HG03280 (cell line): ENCODE results near the gene CRX.
"Not testable (repeated sequence)": the region's sequence is repeated elsewhere in the genome, so short reads cannot be mapped to it uniquely, and the experiment has no call there.

Experiments
- ATAC-seq: cut with Tn5 transposase; IDR thresholded peaks from one replicate; pipeline ENCODE4 v1.9.1; 2021; ENCODE audit warnings: mild to moderate bottlenecking, moderate library complexity; ENCODE audit not compliant: unreplicated experiment

Gene CRX

DNA sequence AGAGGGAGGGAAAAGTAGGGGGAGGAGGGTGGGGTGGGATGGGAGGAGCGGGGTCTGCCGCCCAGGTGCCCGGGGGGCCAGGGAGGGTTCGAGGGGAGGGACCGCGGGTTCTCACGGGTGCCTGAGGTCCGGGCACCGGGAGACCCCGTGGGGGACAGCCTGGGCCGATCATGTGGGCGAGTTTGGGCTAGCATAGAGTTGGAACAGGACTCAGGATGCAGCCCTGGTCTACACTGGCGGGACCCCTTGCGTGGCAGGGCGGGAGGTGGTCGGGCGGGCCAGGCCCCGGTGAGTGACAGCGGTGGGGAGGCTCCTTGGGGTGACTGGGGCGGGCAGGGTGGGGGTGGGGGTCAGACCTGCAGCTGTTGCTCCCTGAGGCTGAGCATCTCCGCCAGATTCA is 18.6 kb upstream of the CRX start:
- not testable (repeated sequence) for ATAC-seq

DNA sequence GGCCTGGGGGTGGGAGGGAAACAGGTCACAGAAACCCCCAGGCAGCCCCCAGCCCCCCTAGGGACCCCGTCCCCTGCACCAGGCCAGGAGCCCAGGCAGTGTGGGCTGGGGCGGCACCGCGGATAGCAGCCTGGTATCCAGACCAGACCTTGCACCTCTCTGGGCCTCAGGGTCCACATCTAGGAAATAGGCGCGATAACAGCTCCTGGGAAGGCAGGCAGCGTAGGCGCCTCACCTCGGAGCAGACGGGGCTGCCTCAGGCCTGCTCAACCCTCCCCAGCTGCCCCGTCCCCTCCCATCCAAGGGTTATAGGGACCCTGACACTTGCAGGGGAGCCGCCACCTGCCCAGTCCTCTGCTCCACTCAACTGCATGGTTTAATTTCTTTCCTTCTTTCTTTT is 18.1 kb upstream of the CRX start:
- not testable (repeated sequence) for ATAC-seq

DNA sequence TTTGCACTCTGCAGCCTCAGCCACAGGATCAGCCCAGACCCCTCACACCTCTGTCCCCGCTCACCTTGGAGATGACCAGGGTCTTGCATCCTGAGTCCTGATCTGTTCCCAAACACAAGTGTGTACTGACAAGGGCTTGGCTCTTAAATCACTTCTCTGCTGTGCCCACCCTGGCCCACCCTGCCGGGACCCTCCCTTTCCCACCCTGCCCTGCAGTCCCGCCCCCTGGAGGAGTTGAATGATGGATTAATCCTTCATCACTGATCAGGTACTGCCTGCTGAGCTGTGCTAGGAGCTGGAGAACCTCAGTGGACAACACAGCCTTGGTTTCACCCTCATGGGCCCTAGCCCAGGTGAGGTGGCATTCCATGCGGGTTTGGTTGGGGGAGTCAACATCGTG is 17.3 kb upstream of the CRX start, which contains the start of gene TPRX1:
TSS of gene TPRX1 (minus strand) at position 101 of the 400 bp plus-strand sequence. CDS start at position 89, 12 bp downstream.
- not testable (repeated sequence) for ATAC-seq

DNA sequence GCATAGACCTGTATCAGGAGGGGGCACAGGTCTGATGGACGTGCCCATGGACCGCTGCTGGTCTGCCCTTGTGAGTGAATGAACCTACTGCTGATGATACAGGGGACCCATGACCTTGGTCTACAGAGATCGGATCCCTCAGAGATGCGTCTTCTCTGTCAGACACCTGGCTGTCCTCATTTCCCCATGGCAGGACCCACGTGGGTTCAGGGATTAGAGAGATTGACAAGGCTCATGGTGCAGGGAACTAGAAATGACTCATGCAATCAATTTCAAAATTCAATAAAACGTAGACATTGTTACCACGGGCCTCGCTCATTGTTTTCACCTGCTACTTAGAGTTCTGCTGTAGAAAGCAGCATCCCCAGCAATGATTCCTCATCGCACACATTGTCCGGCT is 16.4 kb upstream of the CRX start:
- no peak for ATAC-seq

DNA sequence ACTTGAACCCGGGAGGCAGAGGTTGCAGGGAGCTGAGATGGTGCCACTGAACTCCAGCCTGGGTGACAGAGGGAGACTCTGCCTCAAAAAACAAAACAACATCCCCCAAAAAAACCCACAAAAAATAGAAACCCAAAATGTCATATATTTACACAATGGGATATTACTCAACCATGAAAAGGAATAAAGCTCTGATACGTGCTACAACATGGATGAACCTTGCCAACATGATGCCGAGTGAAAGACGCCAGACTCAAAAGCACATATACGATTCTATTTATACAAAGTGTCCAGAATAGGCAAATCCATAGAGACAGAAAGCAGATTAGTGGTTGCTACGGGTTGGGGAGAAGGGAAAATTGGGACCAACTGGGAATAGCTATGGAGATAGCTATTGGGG is 15.3 kb upstream of the CRX start:
- ATAC-seq = no peak

DNA sequence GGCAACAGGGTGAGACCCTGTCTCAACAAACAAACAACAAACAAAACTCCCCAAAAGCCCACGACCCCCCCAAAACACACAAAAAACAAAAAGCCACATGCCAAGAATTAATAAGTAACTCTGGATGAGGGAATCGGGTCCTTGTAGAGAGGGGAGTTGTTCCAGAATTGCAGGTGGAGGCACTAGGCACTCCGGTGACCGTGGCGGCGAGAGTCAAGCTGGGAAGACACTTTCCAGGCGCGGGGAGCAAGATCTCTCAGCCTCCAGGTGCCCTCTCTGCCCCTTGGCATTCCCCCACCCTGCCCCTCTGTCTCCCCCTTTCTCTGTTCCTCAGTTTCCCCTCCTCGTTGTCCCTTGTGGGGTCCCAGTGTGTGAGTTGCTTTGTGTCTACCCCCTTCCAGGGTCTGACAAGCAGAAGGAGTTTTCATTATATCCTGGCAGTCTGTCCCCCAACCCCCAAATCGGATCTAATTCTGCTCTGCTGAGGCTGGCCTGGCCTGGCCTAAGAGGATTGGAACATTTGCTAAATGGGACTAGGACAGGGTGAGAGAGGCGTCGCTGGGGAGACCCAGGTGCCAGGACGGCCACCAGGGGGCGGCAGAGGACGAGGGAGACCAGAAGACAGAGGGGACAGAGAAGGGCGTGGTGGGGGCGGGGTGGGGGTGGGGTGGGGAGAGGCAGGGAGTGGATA is 8.3 kb upstream of the CRX start:
- no peak for ATAC-seq

DNA sequence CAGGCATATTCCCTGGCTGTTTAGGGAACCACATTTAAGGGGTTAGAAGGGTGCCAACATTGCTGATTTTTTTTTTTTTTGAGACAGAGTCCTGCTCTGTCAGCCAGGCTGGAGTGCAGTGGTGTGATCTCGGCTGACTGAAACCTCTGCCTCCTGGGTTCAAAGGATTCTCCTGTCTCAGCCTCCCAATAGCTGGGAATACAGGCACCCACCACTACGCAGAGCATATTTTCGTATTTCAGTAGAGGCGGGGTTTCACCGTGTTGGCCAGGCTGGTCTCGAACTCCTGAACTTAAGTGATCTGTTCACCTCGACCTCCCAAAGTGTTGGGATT is 7.8 kb upstream of the CRX start:
- ATAC-seq = no peak

DNA sequence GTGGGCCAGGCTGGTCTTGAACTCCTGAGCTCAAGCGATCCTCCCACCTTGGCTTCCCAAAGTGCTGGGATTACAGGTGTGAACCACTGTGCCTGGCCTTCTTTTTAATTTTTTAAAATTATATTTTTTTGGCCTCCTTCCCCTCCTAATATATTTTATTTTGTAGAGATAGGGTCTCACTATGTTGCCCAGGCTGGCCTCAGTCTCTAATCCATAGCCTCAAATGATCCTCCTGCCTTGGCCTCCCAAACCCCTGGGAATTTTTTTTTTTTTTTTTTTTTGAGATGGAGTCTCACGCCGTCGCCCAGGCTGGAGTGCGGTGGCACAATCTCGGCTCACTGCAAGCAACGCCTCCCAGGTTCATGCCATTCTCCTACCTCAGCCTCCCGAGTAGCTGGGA is 5.5 kb upstream of the CRX start:
- ATAC-seq = not testable (repeated sequence)

DNA sequence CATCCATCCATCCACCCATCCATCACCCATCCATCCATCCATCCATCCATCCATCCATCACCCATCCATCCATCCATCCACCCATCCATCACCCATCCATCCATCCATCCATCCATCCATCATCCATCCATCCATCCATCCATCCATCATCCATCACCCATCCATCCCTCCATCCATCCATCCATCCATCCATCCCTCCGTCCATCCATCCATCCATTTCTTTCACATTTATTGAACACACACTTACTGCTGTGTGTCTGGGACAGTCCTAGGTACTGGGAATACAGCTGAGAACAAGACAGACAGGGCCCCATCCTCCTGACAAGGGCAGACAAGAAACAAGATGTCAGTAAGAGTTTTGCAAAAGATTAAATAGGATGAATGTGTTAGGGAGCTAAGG is 3.5 kb upstream of the CRX start:
- ATAC-seq = not testable (repeated sequence)

DNA sequence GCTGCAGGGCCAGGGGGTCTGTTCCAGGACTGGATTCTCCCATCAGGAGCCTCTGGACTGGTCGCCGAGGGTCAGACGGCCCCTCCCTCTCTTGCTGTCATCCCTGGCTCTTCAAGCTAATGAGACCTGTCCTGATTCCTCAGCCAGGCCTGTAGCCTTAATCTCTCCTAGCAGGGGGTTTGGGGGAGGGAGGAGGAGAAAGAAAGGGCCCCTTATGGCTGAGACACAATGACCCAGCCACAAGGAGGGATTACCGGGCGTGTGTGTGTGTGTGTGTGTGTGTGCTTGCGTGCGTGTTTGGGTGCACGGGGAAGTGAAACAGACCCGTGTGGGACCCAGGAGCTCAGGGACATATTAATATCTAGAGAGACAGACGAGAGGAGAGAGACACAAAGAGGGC is 1.9 kb upstream of the CRX start:
- no peak for ATAC-seq

DNA sequence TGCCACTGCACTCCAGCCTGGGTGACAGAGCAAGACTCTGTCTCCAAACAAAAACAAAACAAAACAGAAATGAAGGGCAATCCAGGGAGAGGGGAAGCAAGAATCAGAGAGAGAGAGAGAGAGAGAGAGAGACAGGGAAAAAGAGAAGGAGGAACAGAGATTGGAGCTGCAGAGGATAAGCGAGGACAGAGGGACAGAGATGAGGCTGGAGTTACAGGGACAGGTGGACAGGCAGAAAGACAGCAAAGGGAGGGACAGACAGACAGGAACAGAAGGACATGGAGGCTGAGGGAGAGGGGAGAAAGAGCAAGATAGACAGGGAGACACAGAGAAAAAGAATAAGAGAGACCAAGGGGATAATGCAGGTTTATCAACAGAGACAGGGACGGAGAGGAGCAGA is 1.3 kb upstream of the CRX start:
- ATAC-seq = no peak

DNA sequence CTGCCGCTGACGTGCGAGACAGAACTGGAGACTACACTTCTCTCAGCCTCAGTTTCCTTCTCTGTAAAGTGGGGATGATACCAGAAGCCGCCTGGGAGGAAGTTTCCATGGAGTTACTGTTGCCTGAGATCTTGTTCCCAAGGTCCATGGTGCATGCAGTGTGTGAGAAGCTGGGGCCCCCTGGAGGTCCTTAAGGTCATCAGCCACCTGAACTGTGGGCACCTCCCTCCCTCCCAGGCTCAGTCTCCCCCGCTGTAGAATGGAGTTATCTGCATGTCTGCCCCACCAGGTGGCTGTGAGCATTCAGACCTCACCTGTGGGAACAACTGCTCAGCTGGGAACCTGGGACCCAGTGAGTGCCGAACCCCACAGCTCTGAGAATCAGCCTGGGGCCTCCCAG is 2.7 kb downstream of the CRX start:
- ATAC-seq = no peak

DNA sequence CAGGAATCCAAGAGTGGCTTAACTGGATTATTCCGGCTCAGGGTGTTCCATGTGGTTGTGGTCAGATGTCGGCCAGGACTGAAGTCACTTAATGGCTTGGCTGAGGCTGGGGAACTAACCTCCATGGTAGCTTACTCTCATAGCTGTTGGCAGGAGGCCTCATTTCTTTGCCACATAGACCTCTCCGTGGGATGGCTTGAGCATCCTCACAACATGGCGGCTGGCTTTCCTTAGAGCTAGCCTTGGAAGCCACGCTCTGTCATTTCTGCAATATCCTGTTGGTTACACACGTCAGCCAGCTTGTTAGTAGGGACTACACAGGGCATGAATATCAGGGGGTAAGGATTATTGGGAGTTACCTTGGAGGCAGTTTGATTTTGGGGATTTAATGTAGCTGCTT is 5.1 kb downstream of the CRX start:
- ATAC-seq = no peak

DNA sequence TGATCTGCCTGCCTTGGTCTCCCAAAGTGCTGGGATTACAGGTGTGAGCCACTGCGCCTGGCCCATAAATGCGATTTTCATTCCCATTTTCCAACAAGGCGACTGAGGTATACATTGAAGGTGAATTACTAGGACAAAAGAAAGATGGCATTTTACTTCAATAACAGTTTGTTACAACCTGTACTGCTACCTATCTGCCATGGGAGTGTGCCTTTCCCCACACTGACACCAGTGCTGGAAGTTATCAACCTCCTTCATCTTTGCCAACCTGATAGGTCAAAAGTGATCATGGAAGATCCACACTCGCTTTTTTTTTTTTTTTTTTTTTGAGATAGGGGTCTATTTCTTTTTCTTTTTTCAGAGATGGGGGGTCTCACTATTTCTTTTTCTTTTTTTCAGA is 11.0 kb downstream of the CRX start:
- no peak for ATAC-seq

DNA sequence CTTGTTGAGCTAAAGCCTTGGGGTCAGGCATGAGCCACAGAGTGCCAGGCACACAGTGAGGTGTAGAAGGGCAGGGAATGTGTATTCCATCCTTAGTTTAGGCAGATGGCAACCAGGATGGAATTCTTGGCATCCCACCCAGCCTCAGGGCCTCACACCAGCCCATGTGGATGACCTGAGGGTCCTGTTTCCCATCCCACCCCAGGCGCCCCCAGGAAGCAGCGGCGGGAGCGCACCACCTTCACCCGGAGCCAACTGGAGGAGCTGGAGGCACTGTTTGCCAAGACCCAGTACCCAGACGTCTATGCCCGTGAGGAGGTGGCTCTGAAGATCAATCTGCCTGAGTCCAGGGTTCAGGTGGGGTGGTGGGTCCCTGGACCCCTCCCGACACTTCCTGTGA is 14.3 kb downstream of the CRX start:
- no peak for ATAC-seq

DNA sequence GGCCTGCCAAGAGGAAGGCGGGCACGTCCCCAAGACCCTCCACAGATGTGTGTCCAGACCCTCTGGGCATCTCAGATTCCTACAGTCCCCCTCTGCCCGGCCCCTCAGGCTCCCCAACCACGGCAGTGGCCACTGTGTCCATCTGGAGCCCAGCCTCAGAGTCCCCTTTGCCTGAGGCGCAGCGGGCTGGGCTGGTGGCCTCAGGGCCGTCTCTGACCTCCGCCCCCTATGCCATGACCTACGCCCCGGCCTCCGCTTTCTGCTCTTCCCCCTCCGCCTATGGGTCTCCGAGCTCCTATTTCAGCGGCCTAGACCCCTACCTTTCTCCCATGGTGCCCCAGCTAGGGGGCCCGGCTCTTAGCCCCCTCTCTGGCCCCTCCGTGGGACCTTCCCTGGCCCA is 17.7 kb downstream of the CRX start:
- ATAC-seq = no peak

DNA sequence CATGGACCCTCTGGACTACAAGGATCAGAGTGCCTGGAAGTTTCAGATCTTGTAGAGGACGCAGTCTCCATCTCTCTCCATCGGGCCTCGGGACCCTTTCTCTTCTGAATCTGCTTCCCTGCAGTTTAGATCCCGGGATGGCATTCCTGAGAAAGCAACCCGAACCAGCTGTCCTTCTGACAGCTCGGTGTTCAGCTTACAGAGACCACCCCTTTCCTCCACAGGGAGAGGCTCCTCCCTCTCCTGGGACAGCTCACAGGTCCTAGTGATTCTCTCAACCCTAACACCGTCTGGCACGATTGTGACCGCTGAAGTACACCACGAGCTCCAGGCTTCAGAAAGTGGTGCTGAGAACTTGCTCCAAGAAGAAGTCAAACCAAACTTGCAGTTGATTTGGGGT is 18.2 kb downstream of the CRX start:
- no peak for ATAC-seq

DNA sequence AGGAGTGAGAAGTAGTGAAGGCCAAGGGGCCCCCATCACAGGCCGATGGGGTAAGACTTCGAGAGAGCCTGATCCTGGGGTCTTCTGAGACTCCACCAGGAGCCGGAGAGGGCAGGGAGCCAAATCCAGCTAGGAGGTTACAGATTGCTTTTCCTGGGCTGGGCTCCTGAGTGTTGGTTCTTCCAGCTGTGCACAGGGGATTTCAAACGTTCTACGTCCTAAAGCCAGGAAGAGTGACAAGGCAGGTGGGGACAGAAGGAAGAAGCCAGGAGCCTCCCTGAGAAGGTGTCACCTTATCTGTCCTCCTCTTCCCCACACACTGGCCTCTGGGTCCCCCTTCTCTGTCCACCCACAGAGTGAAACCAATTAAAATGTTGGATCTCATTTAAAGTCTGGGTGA is 21.2 kb downstream of the CRX start:
- no peak for ATAC-seq

DNA sequence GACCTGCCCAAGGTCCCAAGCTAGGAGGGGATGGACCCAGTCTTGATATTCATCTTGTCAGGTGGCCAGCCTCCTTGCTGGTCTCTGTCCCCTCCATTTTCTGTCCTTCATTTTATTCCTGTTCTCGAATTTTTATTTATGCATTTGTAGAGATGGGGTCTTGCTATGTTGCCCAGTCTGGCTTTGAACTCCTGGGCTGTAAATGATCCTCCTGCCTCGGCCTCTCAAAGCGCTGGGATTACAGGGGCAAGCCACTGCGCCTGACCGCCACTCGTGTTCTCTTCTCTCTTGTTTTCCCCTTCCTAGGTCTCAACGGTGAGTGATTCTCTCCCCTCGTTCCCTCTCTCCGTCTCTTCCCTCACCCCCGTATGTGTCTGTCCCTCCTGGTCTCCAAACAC is 26.7 kb downstream of the CRX start:
- no peak for ATAC-seq

DNA sequence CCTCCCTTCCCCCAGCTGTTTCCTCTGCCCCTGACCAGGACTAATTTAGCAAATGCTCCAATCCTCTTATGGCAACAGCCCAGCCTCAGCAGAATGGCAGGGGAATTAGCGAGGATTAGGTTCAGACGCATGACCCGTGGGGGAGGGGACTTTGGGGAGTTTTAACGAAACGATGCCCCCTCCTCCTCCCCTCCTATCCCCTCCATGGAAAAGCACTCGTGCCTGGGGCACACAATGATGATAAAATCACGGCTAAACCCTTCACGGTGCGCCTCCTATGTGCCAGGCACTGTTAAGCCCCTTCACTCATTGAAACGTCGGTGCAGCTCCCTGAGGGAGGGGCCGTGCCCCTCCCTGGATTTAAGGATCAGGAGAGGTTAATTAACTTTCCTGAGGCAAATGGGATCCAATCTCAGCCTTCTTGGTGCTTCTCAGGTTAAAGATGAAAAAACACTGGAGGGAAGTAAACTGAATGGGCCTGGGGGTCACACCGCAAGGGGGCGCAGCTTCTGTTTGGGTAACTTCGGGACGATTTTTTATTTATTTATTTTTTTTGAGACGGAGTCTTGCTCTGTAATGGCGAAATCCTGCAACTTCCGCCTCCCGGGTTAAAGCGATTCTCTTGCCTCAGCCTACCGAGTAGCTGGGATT is 27.2 kb downstream of the CRX start:
- ATAC-seq = no peak

DNA sequence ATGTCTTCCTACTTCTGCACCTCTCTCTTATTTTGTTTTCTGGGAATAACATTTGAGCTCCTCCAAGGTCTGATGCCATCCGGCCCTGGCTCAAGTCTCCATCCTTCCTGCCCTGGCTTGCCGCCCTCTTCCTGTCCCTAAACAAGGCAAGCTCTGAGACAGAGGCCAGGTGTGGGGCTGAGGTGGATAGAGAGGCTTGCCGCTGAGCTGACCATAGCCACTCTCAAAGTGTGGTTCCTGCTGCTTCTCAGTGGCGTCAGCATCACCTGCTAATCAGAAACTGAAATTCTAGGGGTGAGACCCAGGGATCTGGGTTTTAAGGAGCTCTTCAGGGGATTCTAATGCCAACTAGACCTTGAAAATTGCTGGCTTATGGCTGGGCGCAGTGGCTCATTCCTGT is 31.3 kb downstream of the CRX start:
- ATAC-seq = no peak

DNA sequence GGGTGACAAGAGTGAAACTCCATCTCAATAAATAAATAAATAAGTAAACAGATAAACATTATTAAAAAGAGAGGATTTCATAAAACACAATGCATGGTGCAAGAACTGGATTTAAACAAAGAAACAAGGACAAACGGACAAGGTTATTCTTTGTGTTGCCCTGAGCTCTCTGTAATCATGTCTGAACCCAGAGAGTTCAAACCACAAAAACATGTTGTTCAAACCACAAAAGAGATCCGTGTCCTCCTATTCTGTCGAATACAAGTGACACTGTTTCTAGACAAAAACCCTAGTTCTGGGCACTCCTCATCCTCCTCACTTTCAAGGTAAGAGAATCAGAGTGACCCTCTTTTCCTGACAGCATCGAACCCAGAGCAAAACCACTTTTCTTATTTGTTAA is 32.7 kb downstream of the CRX start:
- no peak for ATAC-seq

DNA sequence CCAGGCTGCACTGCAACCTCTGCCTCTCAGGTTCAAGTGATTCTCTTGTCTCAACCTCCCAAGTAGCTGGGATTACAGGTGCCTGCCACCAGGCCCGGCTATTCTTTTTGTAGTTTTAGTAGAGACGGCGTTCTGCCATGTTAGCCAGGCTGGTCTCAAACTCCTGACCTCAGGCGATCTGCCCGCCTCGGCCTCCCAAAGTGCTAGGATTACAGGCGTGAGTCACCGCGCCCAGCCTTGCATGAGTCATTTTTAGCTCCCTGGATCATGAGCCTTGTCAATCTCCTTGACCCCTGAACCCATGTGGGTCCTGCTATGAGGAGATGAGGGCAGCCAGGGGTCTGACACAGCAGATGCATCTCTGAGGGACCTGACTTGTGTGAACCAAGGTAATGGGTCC is 36.5 kb downstream of the CRX start:
- ATAC-seq = not testable (repeated sequence)
